Measurements from ENCODE around the gene ASPA. TPM values are rescaled to one million over a fixed set of nuclear protein-coding genes. Genes with fewer than 3 reads are reported as not detected.

ASPA gene
- polyA plus RNA-seq, 1 of the 3 experiments (the other 2 are of a cell fraction), result not detected

GRCh38 chr17:3549610-3550162 is 73.9 kb downstream of the ASPA start:
- no peaks in the 10 kb centered on the region for H3K9me3 ChIP-seq
- H3K4me1 ChIP-seq (ENCODE audit: control insufficient read depth in 1 of 2, insufficient read depth in 2 of 2, low read depth in 1 of 2, low read length in 1 of 2), result no peaks in the 10 kb centered on the region
- H3K27me3 ChIP-seq (ENCODE audit: insufficient read depth), result no peaks in the 10 kb centered on the region; the same call in 1 of the 2 replicates
- no peak overlapping the region for H3K9ac ChIP-seq
- H3K79me2 ChIP-seq (ENCODE audit: insufficient read depth), result no peaks in the 10 kb centered on the region
- DNase-seq, result no peak
- ChIA-PET CTCF (interaction anchor here (1.5 kb wide), 1 partner anchor 14 kb away, joined by 4 read pairs; no protein-coding TSS in a partner anchor), POLR2A (no interaction called here)
- H3K4me3 ChIP-seq (ENCODE audit: low read depth in 2 of 2, low read length in 1 of 2), result no peak overlapping the region
- H4K20me1 ChIP-seq (ENCODE audit: insufficient read depth), result no peaks in the 10 kb centered on the region
- WGBS (ENCODE audit: low lambda C conversion rate), result 48% methylated on average over 2 of the region's 2 CpGs
- H3K9me2 ChIP-seq, result no peaks in the 10 kb centered on the region
- H2AFZ ChIP-seq (ENCODE audit: low read depth), result no peak overlapping the region
- H3K27ac ChIP-seq (ENCODE audit: low read depth in 2 of 2, low read length in 1 of 2), result no peak overlapping the region
- TF ChIP-seq ELF1 (IDR thresholded peaks at IDR 0.05) (no peak), POLR2AphosphoS5 (IDR thresholded peaks at IDR 0.05; ENCODE audit: low read depth, low read length) (no peak), FOXM1 (IDR thresholded peaks at IDR 0.05; ENCODE audit: low read depth) (no peak)
- TF ChIP-seq, protein P1, sequence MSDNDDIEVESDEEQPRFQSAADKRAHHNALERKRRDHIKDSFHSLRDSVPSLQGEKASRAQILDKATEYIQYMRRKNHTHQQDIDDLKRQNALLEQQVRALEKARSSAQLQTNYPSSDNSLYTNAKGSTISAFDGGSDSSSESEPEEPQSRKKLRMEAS (IDR thresholded peaks at IDR 0.05; ENCODE audit: low read depth), result no peak
- H3K4me2 ChIP-seq, result no peak overlapping the region
- no peaks in the 10 kb centered on the region for H3K36me3 ChIP-seq (replicated peaks in 1 of 2; ENCODE audit: control insufficient read depth in 1 of 2, insufficient read depth in 2 of 2, low read length in 1 of 2)
- no peaks in the 10 kb centered on the region for H3F3A ChIP-seq (replicated peaks; ENCODE audit: insufficient read depth)

DNA sequence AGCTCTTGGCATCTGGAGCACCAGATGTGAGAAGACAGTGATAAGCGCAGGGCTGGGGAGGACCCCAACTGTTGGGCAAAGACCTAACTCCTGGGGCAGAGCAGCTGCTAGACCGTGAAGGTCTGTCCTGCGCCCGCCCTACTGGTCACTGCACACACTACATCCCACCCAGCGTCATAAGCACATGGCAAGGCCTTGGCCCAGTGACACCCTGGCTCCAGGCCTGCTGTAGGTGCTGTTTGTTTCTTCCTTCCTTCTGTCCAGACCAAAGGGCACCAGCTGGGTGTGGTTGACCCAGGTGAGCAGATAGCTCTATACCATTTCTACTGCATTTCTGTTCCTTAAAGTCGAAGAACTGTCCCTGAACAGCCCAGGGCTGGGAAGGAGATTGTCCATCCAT is 75.4 kb downstream of the ASPA start:
- no peak for TF ChIP-seq USF2 (IDR thresholded peaks at IDR 0.05; ENCODE audit: borderline replicate concordance, low read depth, low read length)
- no peak for TF ChIP-seq JUND (IDR thresholded peaks at IDR 0.05)
- TF ChIP-seq, protein P2, sequence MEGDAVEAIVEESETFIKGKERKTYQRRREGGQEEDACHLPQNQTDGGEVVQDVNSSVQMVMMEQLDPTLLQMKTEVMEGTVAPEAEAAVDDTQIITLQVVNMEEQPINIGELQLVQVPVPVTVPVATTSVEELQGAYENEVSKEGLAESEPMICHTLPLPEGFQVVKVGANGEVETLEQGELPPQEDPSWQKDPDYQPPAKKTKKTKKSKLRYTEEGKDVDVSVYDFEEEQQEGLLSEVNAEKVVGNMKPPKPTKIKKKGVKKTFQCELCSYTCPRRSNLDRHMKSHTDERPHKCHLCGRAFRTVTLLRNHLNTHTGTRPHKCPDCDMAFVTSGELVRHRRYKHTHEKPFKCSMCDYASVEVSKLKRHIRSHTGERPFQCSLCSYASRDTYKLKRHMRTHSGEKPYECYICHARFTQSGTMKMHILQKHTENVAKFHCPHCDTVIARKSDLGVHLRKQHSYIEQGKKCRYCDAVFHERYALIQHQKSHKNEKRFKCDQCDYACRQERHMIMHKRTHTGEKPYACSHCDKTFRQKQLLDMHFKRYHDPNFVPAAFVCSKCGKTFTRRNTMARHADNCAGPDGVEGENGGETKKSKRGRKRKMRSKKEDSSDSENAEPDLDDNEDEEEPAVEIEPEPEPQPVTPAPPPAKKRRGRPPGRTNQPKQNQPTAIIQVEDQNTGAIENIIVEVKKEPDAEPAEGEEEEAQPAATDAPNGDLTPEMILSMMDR (IDR thresholded peaks at IDR 0.05), result no peak
- TF ChIP-seq, protein P3, sequence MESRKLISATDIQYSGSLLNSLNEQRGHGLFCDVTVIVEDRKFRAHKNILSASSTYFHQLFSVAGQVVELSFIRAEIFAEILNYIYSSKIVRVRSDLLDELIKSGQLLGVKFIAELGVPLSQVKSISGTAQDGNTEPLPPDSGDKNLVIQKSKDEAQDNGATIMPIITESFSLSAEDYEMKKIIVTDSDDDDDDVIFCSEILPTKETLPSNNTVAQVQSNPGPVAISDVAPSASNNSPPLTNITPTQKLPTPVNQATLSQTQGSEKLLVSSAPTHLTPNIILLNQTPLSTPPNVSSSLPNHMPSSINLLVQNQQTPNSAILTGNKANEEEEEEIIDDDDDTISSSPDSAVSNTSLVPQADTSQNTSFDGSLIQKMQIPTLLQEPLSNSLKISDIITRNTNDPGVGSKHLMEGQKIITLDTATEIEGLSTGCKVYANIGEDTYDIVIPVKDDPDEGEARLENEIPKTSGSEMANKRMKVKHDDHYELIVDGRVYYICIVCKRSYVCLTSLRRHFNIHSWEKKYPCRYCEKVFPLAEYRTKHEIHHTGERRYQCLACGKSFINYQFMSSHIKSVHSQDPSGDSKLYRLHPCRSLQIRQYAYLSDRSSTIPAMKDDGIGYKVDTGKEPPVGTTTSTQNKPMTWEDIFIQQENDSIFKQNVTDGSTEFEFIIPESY (IDR thresholded peaks at IDR 0.05; ENCODE audit: borderline replicate concordance, low read depth), result no peak
- TF ChIP-seq IRF3 (IDR thresholded peaks at IDR 0.05; ENCODE audit: low read depth, low read length), result no peak
- TF ChIP-seq, protein P1 (IDR thresholded peaks at IDR 0.05; ENCODE audit: low read depth), result no peak
- no peak for TF ChIP-seq USF1 (IDR thresholded peaks at IDR 0.05; ENCODE audit: borderline replicate concordance, low read depth)
- no peak for TF ChIP-seq NRF1 (IDR thresholded peaks at IDR 0.05; ENCODE audit: low read depth, low read length)
- no peak for TF ChIP-seq GABPA (IDR thresholded peaks at IDR 0.05; ENCODE audit: low read depth)
- TF ChIP-seq RCOR1 (IDR thresholded peaks at IDR 0.05; ENCODE audit: low read length), result no peak
- no peak for TF ChIP-seq YY1 (IDR thresholded peaks at IDR 0.05; ENCODE audit: low read depth)
- TF ChIP-seq MXI1 (IDR thresholded peaks at IDR 0.05; ENCODE audit: low read depth, low read length), result no peak
- no peak for TF ChIP-seq FOXJ3 (CRISPR knock-in tag; IDR thresholded peaks at IDR 0.05)
- Histone ChIP-seq H3K9me3 (no peaks in the 10 kb centered on the region), H3K4me2 (no peak overlapping the region), H3F3A (replicated peaks; ENCODE audit: insufficient read depth) (no peaks in the 10 kb centered on the region), H3K4me1 (ENCODE audit: control insufficient read depth in 1 of 2, insufficient read depth in 2 of 2, low read depth in 1 of 2, low read length in 1 of 2) (no peaks in the 10 kb centered on the region), H3K9me2 (no peaks in the 10 kb centered on the region), H3K9ac (no peak overlapping the region), H3K36me3 (replicated peaks in 1 of 2; ENCODE audit: control insufficient read depth in 1 of 2, insufficient read depth in 2 of 2, low read length in 1 of 2) (no peaks in the 10 kb centered on the region), H3K4me3 (ENCODE audit: low read depth in 2 of 2, low read length in 1 of 2) (no peak overlapping the region), H2AFZ (ENCODE audit: low read depth) (no peak overlapping the region), H3K27me3 (ENCODE audit: insufficient read depth) (no peaks in the 10 kb centered on the region), H3K27ac (ENCODE audit: low read depth in 2 of 2, low read length in 1 of 2) (no peak overlapping the region), H3K79me2 (ENCODE audit: insufficient read depth) (no peaks in the 10 kb centered on the region), H4K20me1 (ENCODE audit: insufficient read depth) (no peaks in the 10 kb centered on the region)
- no peak for DNase-seq
- ChIA-PET CTCF (no interaction called here), POLR2A (no interaction called here)
- WGBS (ENCODE audit: low lambda C conversion rate), result 48% methylated on average over 4 of the region's 6 CpGs

All from SK-N-SH (cell line).